A172 (cell line): ENCODE measurements around the gene B4GALT5. TPM values are rescaled to one million over a fixed set of nuclear protein-coding genes. Genes with fewer than 3 reads are reported as not detected.

Experiments
- DNase-seq: peaks from one replicate; pipeline ENCODE4 v3.0.0-alpha.2; 2015; ENCODE audit warnings: low spot score
- total RNA-seq: library from RNA; depleted of rRNA; stranded (reverse); fragments of >200 nt; shearing (Covaris generic); gene quantifications from 2 replicates; pipeline ENCODE4 v1.2.3, GENCODE V29; 2014; rRNA removed

B4GALT5 gene
- total RNA-seq, 1 experiment from 2014 or later: 40.0 TPM

- no peak for DNase-seq
Measured at GRCh38 chr20:49585585-49586245, 128.0 kb downstream of the B4GALT5 start.

GRCh38 chr20:49584418-49585382 is 129.0 kb downstream of the B4GALT5 start:
- no peak for DNase-seq

- DNase-seq: peak; percentile 96
Measured at GRCh38 chr20:49583669-49584417, 129.8 kb downstream of the B4GALT5 start.

GRCh38 chr20:49583343-49583668 is 130.4 kb downstream of the B4GALT5 start:
- DNase-seq: no peak

Other genes starting within 250 kb of the B4GALT5 start
- 0.31 and 0.41 TPM in 2 replicates for gene KCNB1, start 231.2 kb downstream of the B4GALT5 start, total RNA-seq
- gene PTGIS, start 145.7 kb downstream of the B4GALT5 start, total RNA-seq: 0.07 and 0.14 TPM in 2 replicates
- 9.9 and 10.6 TPM in 2 replicates for gene SLC9A8, start 99.0 kb upstream of the B4GALT5 start, total RNA-seq
- 3.4 and 4.5 TPM in 2 replicates for gene SPATA2, start 201.7 kb upstream of the B4GALT5 start, total RNA-seq
- 133 and 179 TPM in 2 replicates for gene RNF114, start 222.5 kb upstream of the B4GALT5 start, total RNA-seq